Common myeloid progenitor, CD34-positive (primary cell): Measurements from ENCODE around the gene RRP12. TPM values are rescaled to one million over a fixed set of nuclear protein-coding genes. Genes with fewer than 3 reads are reported as not detected.

Experiments
- CTCF ChIA-PET: fragments of 350-600 bp; sonication (Branson Sonifier 250); formaldehyde crosslinking; loops from one replicate; lab custom pipeline; 2021; ENCODE audit warnings: antibody characterized with exemption; lab: Charles Lee
- POLR2A ChIA-PET: fragments of 350-600 bp; sonication (Branson Sonifier 250); formaldehyde crosslinking; loops from one replicate; lab custom pipeline; 2021; ENCODE audit warnings: antibody characterized with exemption; lab: Charles Lee
- DNase-seq, 3 donors: peaks; one replicate each; pipeline versions ENCODE4 v3.0.0 to v3.0.0-alpha.2; 2013
- H3K27ac ChIP-seq, 2 experiments: 1 replicate in 1 of 2; 2 replicates in 1 of 2; pipeline ENCODE4 v1.7.0; 2013; ENCODE audit warnings: inconsistent platforms in 2 of 2, low read length in 2 of 2, mild to moderate bottlenecking in 2 of 2, low read depth in 1 of 2, moderate library complexity in 1 of 2; ENCODE audit not compliant: severe bottlenecking in 2 of 2, insufficient read depth in 1 of 2, poor library complexity in 1 of 2
- H3K27me3 ChIP-seq, 5 experiments: replicated peaks in 2 of 5; 1 replicate in 3 of 5; 2 replicates in 2 of 5; pipeline versions ENCODE4 v1.6.1 to v1.7.0; 2013; ENCODE audit warnings: low read length in 4 of 5, mild to moderate bottlenecking in 2 of 5, moderate library complexity in 2 of 5, inconsistent platforms in 1 of 5; ENCODE audit not compliant: insufficient read depth in 5 of 5, control insufficient read depth in 4 of 5
- H3K36me3 ChIP-seq, 4 experiments: 1 replicate in 2 of 4; 2 replicates in 2 of 4; pipeline versions ENCODE4 v1.6.1 to v1.7.0; 2013; ENCODE audit warnings: low read length in 3 of 4, control low read depth in 1 of 4, mild to moderate bottlenecking in 1 of 4; ENCODE audit not compliant: control insufficient read depth in 4 of 4, insufficient read depth in 4 of 4
- H3K4me1 ChIP-seq, 4 experiments: 1 replicate in 3 of 4; 2 replicates in 1 of 4; pipeline versions ENCODE4 v1.6.1 to v1.7.1; 2013; ENCODE audit warnings: low read length in 3 of 4, mild to moderate bottlenecking in 3 of 4, control low read depth in 1 of 4, inconsistent platforms in 1 of 4, moderate library complexity in 1 of 4; ENCODE audit not compliant: control insufficient read depth in 4 of 4, insufficient read depth in 4 of 4; ENCODE audit errors: control extremely low read depth in 1 of 4
- H3K4me3 ChIP-seq, 7 experiments: 1 replicate in 4 of 7; 2 replicates in 3 of 7; pipeline versions ENCODE4 v1.5.1 to v1.7.0; 2013; ENCODE audit warnings: mild to moderate bottlenecking in 7 of 7, low read length in 6 of 7, moderate library complexity in 6 of 7, inconsistent platforms in 2 of 7, low read depth in 2 of 7, control low read depth in 1 of 7; ENCODE audit not compliant: insufficient read depth in 4 of 7, control insufficient read depth in 1 of 7; ENCODE audit errors: extremely low read depth in 1 of 7
- H3K9me3 ChIP-seq, 5 experiments: 1 replicate in 4 of 5; 2 replicates in 1 of 5; pipeline versions ENCODE4 v1.6.1 to v1.7.1; 2013; ENCODE audit warnings: low read length in 4 of 5, mild to moderate bottlenecking in 2 of 5, inconsistent platforms in 1 of 5, low read depth in 1 of 5, moderate library complexity in 1 of 5; ENCODE audit not compliant: control insufficient read depth in 4 of 5, insufficient read depth in 2 of 5; ENCODE audit errors: control extremely low read depth in 1 of 5
- WGBS: methylation state at CpG from one replicate; pipeline ENCODE4 v1.1.5; 2013; ENCODE audit not compliant: insufficient coverage; 5-methylcytosine and 5-hydroxymethylcytosine counted together
- polyA plus RNA-seq: library from polyadenylated mRNA; unstranded; fragments of 120-200 nt; gene quantifications from one replicate; pipeline ENCODE4 v1.2.1, GENCODE V29; 2013

Gene RRP12
- 19.1 TPM for polyA plus RNA-seq

- POLR2A ChIA-PET, result interaction anchor here (0.6 kb wide), 1 partner anchor 29 kb away, joined by 5 read pairs; no protein-coding TSS in a partner anchor
- H3K4me1 ChIP-seq, result peaks cover 0 to 23% (median 17%) of the 10 kb centered on the region in 4 experiments
Observed at GRCh38 chr10:97400665-97401454, at the start of gene RRP12. RRP12 (minus strand) TSS chr10:97401340; CDS start chr10:97401231, 109 bp downstream.

GRCh38 chr10:97450828-97451227 is 49.7 kb upstream of the RRP12 start:
- DNase-seq, result no peak
- Histone ChIP-seq H3K27me3 (no peaks in the 10 kb centered on the region), H3K36me3 (peaks cover 12 to 58% (median 29%) of the 10 kb centered on the region in 4 experiments), H3K4me1 (peaks cover 0 to 17% (median 10%) of the 10 kb centered on the region in 4 experiments), H3K27ac (no peak overlapping the region), H3K9me3 (no peaks in the 10 kb centered on the region), H3K4me3 (no peak overlapping the region)
- ChIA-PET POLR2A (no interaction called here), CTCF (interaction anchor here (1.3 to 3.3 kb wide), 2 partner anchors 11 to 12 kb away, joined by 3 to 18 read pairs; no protein-coding TSS in a partner anchor)
- WGBS, result 100% methylated on average over 1 of the region's 2 CpGs

More at GRCh38 chr10:97400665-97401454, at the start of gene RRP12:
- 0% methylated on average over 37 of the region's 39 CpGs for WGBS
- Histone ChIP-seq H3K4me3 (peak within 1 kb of the TSS; percentile 65 to 93 (median 90)), H3K36me3 (peaks cover 6 to 13% (median 9%) of the 10 kb centered on the region in 4 experiments), H3K27ac (peak within 1 kb of the TSS; percentile 95 to 98), H3K27me3 (no peaks in the 10 kb centered on the region), H3K9me3 (no peaks in the 10 kb centered on the region)
- peak; percentile 99 for DNase-seq
- CTCF ChIA-PET, result interaction anchor here (0.7 to 3.7 kb wide), 14 partner anchors 10 to 81 kb away, joined by 3 to 13 read pairs (median 4); no protein-coding TSS in a partner anchor

GRCh38 chr10:97445722-97446639 is 44.8 kb upstream of the RRP12 start, which contains the start of the genes EXOSC1 and ZDHHC16:
EXOSC1 (minus strand) TSS chr10:97446006; CDS start chr10:97445985, 21 bp downstream.
ZDHHC16 (plus strand) TSS chr10:97446175; CDS start chr10:97451676, 5,501 bp downstream.
- Histone ChIP-seq H3K9me3 (no peaks in the 10 kb centered on the region), H3K36me3 (peaks cover 2 to 20% (median 9%) of the 10 kb centered on the region in 4 experiments), H3K4me3 (peak within 1 kb of the TSS; percentile 86 to 99 (median 92)), H3K27me3 (no peaks in the 10 kb centered on the region), H3K27ac (peak within 1 kb of the TSS; percentile 64 to 79), H3K4me1 (peaks cover 9 to 30% (median 19%) of the 10 kb centered on the region in 4 experiments)
- WGBS, result under 1% methylated on average over 62 of the region's 66 CpGs
- CTCF ChIA-PET, result interaction anchor here (1.1 to 1.5 kb wide), 5 partner anchors 9 to 181 kb away, joined by 3 to 4 read pairs (median 3); partner anchors contain the start of gene RRP12
- peak; percentile 92 to 96 (median 94) for DNase-seq
- POLR2A ChIA-PET, result no interaction called here

- POLR2A ChIA-PET, result no interaction called here
- no peaks in the 10 kb centered on the region for H3K9me3 ChIP-seq
- no peak for DNase-seq
- no peaks in the 10 kb centered on the region for H3K27me3 ChIP-seq
- peaks cover 0 to 17% (median 11%) of the 10 kb centered on the region in 4 experiments for H3K36me3 ChIP-seq
- H3K27ac ChIP-seq, result peak overlapping the region; percentile 64 to 79
- WGBS, result 5% methylated on average over 11 of the region's 13 CpGs
- peaks cover 9 to 30% (median 19%) of the 10 kb centered on the region in 4 experiments for H3K4me1 ChIP-seq
- peak overlapping the region; percentile 86 to 99 (median 92) for H3K4me3 ChIP-seq
- CTCF ChIA-PET, result interaction anchor here (0.7 to 1.5 kb wide), 7 partner anchors 9 to 44 kb away, joined by 3 to 4 read pairs (median 3); partner anchors contain the start of gene RRP12
Observed at GRCh38 chr10:97445357-97445721, 44.2 kb upstream of the RRP12 start.

- POLR2A ChIA-PET, result no interaction called here
Observed at GRCh38 chr10:97444212-97444611, 43.1 kb upstream of the RRP12 start.

GRCh38 chr10:97442277-97442676 is 41.1 kb upstream of the RRP12 start:
- peaks cover 9 to 24% (median 19%) of the 10 kb centered on the region in 4 experiments for H3K4me1 ChIP-seq
- WGBS, result 100% methylated on average over 1 of the region's 1 CpG
- no peak overlapping the region for H3K4me3 ChIP-seq
- no peaks in the 10 kb centered on the region for H3K9me3 ChIP-seq
- H3K27me3 ChIP-seq, result no peaks in the 10 kb centered on the region
- CTCF ChIA-PET, result interaction anchor here (0.6 to 1.4 kb wide), 4 partner anchors 8 to 39 kb away, joined by 3 to 6 read pairs (median 3); no protein-coding TSS in a partner anchor
- peaks cover 2 to 30% (median 24%) of the 10 kb centered on the region in 4 experiments for H3K36me3 ChIP-seq
- no peak for DNase-seq
- POLR2A ChIA-PET, result no interaction called here
- no peak overlapping the region for H3K27ac ChIP-seq

More at GRCh38 chr10:97444212-97444611, 43.1 kb upstream of the RRP12 start:
- peaks cover 9 to 30% (median 19%) of the 10 kb centered on the region in 4 experiments for H3K4me1 ChIP-seq
- no peak overlapping the region for H3K4me3 ChIP-seq
- 100% methylated on average over 1 of the region's 1 CpG for WGBS
- H3K9me3 ChIP-seq, result no peaks in the 10 kb centered on the region
- no peaks in the 10 kb centered on the region for H3K27me3 ChIP-seq
- CTCF ChIA-PET, result interaction anchor here (0.7 to 1.5 kb wide), 6 partner anchors 11 to 44 kb away, joined by 3 to 4 read pairs (median 4); no protein-coding TSS in a partner anchor
- no peak for DNase-seq
- H3K36me3 ChIP-seq, result peaks cover 2 to 18% (median 15%) of the 10 kb centered on the region in 4 experiments
- H3K27ac ChIP-seq, result no peak overlapping the region
